GM12878 (cell line): ENCODE data around the gene ACAP1. TPM values are rescaled to one million over a fixed set of nuclear protein-coding genes. Genes with fewer than 3 reads are reported as not detected.

ENCODE experiments used
- ATAC-seq: fragments of 200-7000 bp; cut with Tn5 transposase; 3 replicates; pipeline ENCODE4 v1.9.1; 2020; ENCODE audit warnings: mild to moderate bottlenecking, moderate library complexity
- BruUV-seq: library from RNA; stranded (reverse); fragments of 400-500 nt; replicated peaks from 2 replicates; lab custom pipeline; 2021; lab: Mats Ljungman, UMichigan
- CTCF ChIA-PET: fragments of 300-600 bp; sonication (Branson Sonifier 250); formaldehyde crosslinking; extraction: SDS; loops from one replicate; lab custom pipeline; 2021; ENCODE audit warnings: inconsistent platforms; lab: Yijun Ruan, JAX
- POLR2A ChIA-PET: fragments of 350-600 bp; formaldehyde crosslinking; extraction: SDS; loops from one replicate; lab custom pipeline; 2021; ENCODE audit warnings: inconsistent platforms; lab: Charles Lee
- RAD21 ChIA-PET: fragments of 300-600 bp; sonication (Branson Sonifier 250); formaldehyde crosslinking; loops from one replicate; lab custom pipeline; 2023; ENCODE audit warnings: antibody characterized with exemption; ENCODE audit not compliant: unreplicated experiment; lab: Charles Lee
- SMC1A ChIA-PET: fragments of 300-600 bp; sonication (Branson Sonifier 250); formaldehyde crosslinking; loops from one replicate; lab custom pipeline; 2023; ENCODE audit not compliant: unreplicated experiment, uncharacterized antibody; lab: Charles Lee
- DNase-seq: peaks from one replicate; pipeline ENCODE4 v3.0.0-alpha.2; 2011; ENCODE audit warnings: low read depth, low spot score
- FAIRE-seq: peaks from 3 replicates; lab custom pipeline; 2011; peaks lifted over from hg19 to GRCh38; lab: Jason Lieb, UNC
- H2AFZ ChIP-seq: 2 replicates; pipeline ENCODE4 v1.6.0; 2011; ENCODE audit warnings: low read depth, low read length, control low read depth; ENCODE audit not compliant: control insufficient read depth
- H3K27ac ChIP-seq: 2 replicates; pipeline ENCODE4 v1.5.1; 2011; ENCODE audit warnings: control low read depth; ENCODE audit not compliant: control insufficient read depth, insufficient read depth
- H3K27me3 ChIP-seq, 2 experiments: replicated peaks in 1 of 2; 2 replicates each; pipeline versions ENCODE4 v1.6.0 to v1.6.1; 2011; ENCODE audit warnings: low read length in 1 of 2; ENCODE audit not compliant: control insufficient read depth in 2 of 2, insufficient read depth in 2 of 2
- H3K36me3 ChIP-seq, 2 experiments: 2 replicates each; pipeline ENCODE4 v1.5.1; 2011; ENCODE audit warnings: low read length in 1 of 2; ENCODE audit not compliant: control insufficient read depth in 2 of 2, insufficient read depth in 2 of 2
- H3K4me1 ChIP-seq: 2 replicates; pipeline ENCODE4 v1.6.1; 2011; ENCODE audit warnings: mild to moderate bottlenecking, low read length, moderate library complexity, mixed read lengths; ENCODE audit not compliant: control insufficient read depth, insufficient read depth
- H3K4me2 ChIP-seq: 2 replicates; pipeline ENCODE4 v1.6.0; 2011; ENCODE audit warnings: control low read depth; ENCODE audit not compliant: control insufficient read depth, insufficient read depth
- H3K4me3 ChIP-seq: fragments of 200-600 bp; sonication (generic); 2 replicates; pipeline ENCODE4 v1.5.1; 2016
- H3K79me2 ChIP-seq: 2 replicates; pipeline ENCODE4 v1.6.0; 2011; ENCODE audit warnings: low read length; ENCODE audit not compliant: control insufficient read depth, insufficient read depth
- H3K9ac ChIP-seq: 2 replicates; pipeline ENCODE4 v1.8.0; 2011; ENCODE audit warnings: low read length, control low read depth, mixed read lengths; ENCODE audit not compliant: control insufficient read depth, insufficient read depth
- H3K9me3 ChIP-seq: replicated peaks from 3 replicates; pipeline ENCODE4 v1.5.1; 2011; ENCODE audit warnings: mild to moderate bottlenecking, low read length; ENCODE audit not compliant: control insufficient read depth, insufficient read depth
- H4K20me1 ChIP-seq: 2 replicates; pipeline ENCODE4 v1.6.0; 2011; ENCODE audit not compliant: control insufficient read depth, insufficient read depth
- BACH1 ChIP-seq: fragments of 450-650 bp; IDR thresholded peaks from 2 replicates; pipeline ENCODE4 v1.6.1; 2017; ENCODE audit warnings: mild to moderate bottlenecking, borderline replicate concordance
- GATAD2B ChIP-seq: fragments of 450-650 bp; conservative IDR thresholded peaks from 2 replicates; pipeline ENCODE4 v1.6.1; 2017; ENCODE audit warnings: low read depth, mild to moderate bottlenecking, moderate library complexity
- NFIC ChIP-seq: IDR thresholded peaks from 2 replicates; pipeline ENCODE4 v1.6.1; 2012; ENCODE audit warnings: low read depth, mild to moderate bottlenecking, inconsistent platforms, low read length, moderate library complexity
- PAX5 ChIP-seq: IDR thresholded peaks from 2 replicates; pipeline ENCODE4 v1.6.1; 2011; ENCODE audit warnings: low read depth, low read length, borderline replicate concordance
- RAD51 ChIP-seq: fragments of 450-650 bp; IDR thresholded peaks from 2 replicates; pipeline ENCODE4 v1.6.1; 2016; ENCODE audit warnings: moderate library complexity, mild to moderate bottlenecking, inconsistent platforms
- TAF1 ChIP-seq: IDR thresholded peaks from 2 replicates; pipeline ENCODE4 v1.6.1; 2011; ENCODE audit warnings: mild to moderate bottlenecking, low read depth, low read length, borderline replicate concordance
- TARDBP ChIP-seq: IDR thresholded peaks from 2 replicates; pipeline ENCODE4 v1.6.1; 2016; ENCODE audit warnings: borderline replicate concordance
- WGBS: methylation state at CpG from one replicate; pipeline ENCODE4 v1.1.6; 2016; ENCODE audit warnings: low lambda C conversion rate; ENCODE audit not compliant: insufficient replicate concordance, insufficient coverage; ENCODE audit errors: missing lambda C conversion rate; 5-methylcytosine and 5-hydroxymethylcytosine counted together
- in situ Hi-C: fragments of 300-500 bp; cut with MboI; formaldehyde crosslinking; loops from 9 replicates; pipeline ENCODE4 v1.14.3; 2018; ENCODE audit warnings: mixed read lengths
- intact Hi-C: fragments of 100-400 bp; cut with micrococcal nuclease; formaldehyde crosslinking; loops from one replicate; pipeline ENCODE4 v1.14.2; 2022; ENCODE audit not compliant: unreplicated experiment
- polyA plus RNA-seq, 11 experiments: library from polyadenylated mRNA; depleted of rRNA in 4 of 11; unstranded in 6 of 11; stranded (reverse) in 5 of 11; fragments of >200 nt; fragmentation: Nextera tagmentation in 4 of 11; fragmentation: Illumina TruSeq in 1 of 11; extraction: Ambion mirVana in 4 of 11; extraction: Trizol in 1 of 11; gene quantifications; 1 replicate in 1 of 11; 2 replicates in 10 of 11; pipeline versions ENCODE4 v1.2.1 to v1.2.3, GENCODE V29; 2011 to 2016; ENCODE audit warnings: inconsistent platforms in 2 of 11, missing spikeins in 2 of 11, low read depth in 1 of 11
- total RNA-seq, 4 experiments: library from RNA; depleted of rRNA in 3 of 4; stranded (reverse); fragments of >200 nt in 3 of 4; fragmentation: Illumina TruSeq in 1 of 4; extraction: Trizol in 1 of 4; gene quantifications; 2 replicates each; pipeline versions ENCODE4 v1.2.1 to v1.2.3, GENCODE V29; 2013 to 2021
- TF ChIP-seq, protein P1 (sequence below), 3 experiments: IDR thresholded peaks in 2 of 3; conservative IDR thresholded peaks in 1 of 3; 2 replicates each; pipeline ENCODE4 v1.5.1; 2011; ENCODE audit warnings: low read depth in 3 of 3, low read length in 3 of 3, mild to moderate bottlenecking in 3 of 3, control low read depth in 2 of 3, moderate library complexity in 2 of 3, inconsistent platforms in 1 of 3, mixed read lengths in 1 of 3; ENCODE audit not compliant: control insufficient read depth in 2 of 3, insufficient read depth in 1 of 3; ENCODE audit errors: extremely low read depth in 1 of 3
- TF ChIP-seq, protein P2 (sequence below): fragments of 450-650 bp; IDR thresholded peaks from 2 replicates; pipeline ENCODE4 v1.6.1; 2017; ENCODE audit warnings: mild to moderate bottlenecking
- TF ChIP-seq, protein P3 (sequence below): fragments of 450-650 bp; IDR thresholded peaks from 2 replicates; pipeline ENCODE4 v1.6.1; 2018; ENCODE audit warnings: borderline replicate concordance, mild to moderate bottlenecking; ENCODE audit not compliant: partially characterized antibody
- TF ChIP-seq, protein P4 (sequence below): fragments of 450-650 bp; formaldehyde crosslinking; IDR thresholded peaks from 2 replicates; pipeline ENCODE4 v1.4.0; 2022; ENCODE audit warnings: mild to moderate bottlenecking, moderate library complexity

Gene ACAP1
- total and polyA plus RNA-seq, 10 of the 15 experiments (the other 5 are each of a cell fraction or from before 2014, with no cell fraction given), result 5.7 to 245 (median 118) TPM

DNA sequence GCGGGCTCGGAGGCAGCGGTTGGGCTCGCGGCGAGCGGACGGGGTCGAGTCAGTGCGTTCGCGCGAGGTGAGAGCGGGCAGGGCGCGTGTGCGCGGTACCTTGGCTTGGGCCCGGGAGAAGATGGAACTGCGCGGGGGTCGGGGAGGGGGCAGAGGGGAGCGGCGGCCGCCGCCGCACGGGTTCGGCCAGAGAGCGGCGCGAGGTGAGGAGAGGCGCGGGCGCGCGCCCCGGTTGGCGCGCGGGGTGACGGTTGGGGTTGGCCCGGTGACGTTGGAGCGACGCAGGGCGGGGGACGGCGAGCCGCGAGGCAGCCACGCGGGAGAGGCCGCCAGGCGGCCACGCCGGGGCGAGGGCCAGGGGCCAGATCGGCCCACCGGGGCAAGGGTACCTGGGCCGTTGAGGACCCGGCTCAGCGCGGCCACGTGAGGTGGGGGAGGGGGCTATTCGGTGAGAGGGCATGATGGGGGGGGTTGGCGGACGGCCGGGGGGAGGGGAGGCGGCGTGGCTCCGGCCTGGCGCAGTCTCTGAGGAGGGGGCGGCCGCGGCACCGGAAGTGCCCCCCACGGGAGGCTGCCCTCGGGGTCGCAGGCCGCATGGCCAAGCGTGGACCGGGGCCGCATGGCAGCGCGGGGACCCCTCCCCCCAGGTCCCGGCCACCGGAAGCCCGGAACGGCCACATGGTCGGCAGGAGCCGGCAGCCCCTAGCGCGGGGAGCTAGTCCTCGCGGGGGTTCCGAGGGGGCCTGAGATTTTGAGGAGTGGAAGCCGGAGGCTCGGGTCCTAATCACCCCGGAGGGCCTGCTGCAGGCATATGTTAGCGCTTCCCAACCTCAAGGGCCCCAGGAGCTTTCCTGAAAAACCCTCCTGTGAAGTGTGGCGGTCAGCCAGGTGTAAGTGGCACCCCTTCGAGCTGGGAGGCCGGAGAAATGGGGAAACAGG lies 28.4 kb upstream of the ACAP1 start:
- no peaks in the 10 kb centered on the region for H3K27me3 ChIP-seq
- H3K9ac ChIP-seq, result peak overlapping the region; percentile 100
- BruUV-seq, result no TSS peak
- H2AFZ ChIP-seq, result no peak overlapping the region
- intact Hi-C loops (loop anchor here (2.0 to 10.0 kb wide), 3 partner anchors 21 to 377 kb away; partner anchors contain the start of genes GABARAP, NEURL4, TP53 and WRAP53), in situ Hi-C loops (no loop called here)
- POLR2A ChIA-PET, result interaction anchor here (0.6 to 2.0 kb wide), 4 partner anchors 22 to 379 kb away, joined by 3 to 9 read pairs (median 6); partner anchors contain the start of genes ACAP1, NEURL4 and TP53
- peak overlapping the region; percentile 99 for H3K4me3 ChIP-seq
- FAIRE-seq (no peak), DNase-seq (no peak), ATAC-seq (peak; percentile 15)
- WGBS, result 1% methylated on average over 63 of the region's 104 CpGs
- H3K4me1 ChIP-seq, result peaks cover 19% of the 10 kb centered on the region
- peak overlapping the region; percentile 9 for H3K4me2 ChIP-seq
- H3K27ac ChIP-seq, result peak overlapping the region; percentile 99
- no peaks in the 10 kb centered on the region for H3K9me3 ChIP-seq
- RAD21 ChIA-PET, result interaction anchor here (1.3 kb wide), 1 partner anchor 88 kb away, joined by 4 read pairs; the partner anchor contains the start of genes ACADVL and DLG4
- H3K36me3 ChIP-seq, result peaks cover 21 to 29% of the 10 kb centered on the region in 2 experiments
- SMC1A ChIA-PET, result interaction anchor here (0.8 to 1.3 kb wide), 2 partner anchors 24 to 253 kb away, joined by 3 read pairs; no protein-coding TSS in a partner anchor
- peaks cover 21% of the 10 kb centered on the region for H4K20me1 ChIP-seq
- CTCF ChIA-PET, result interaction anchor here (0.9 to 1.0 kb wide), 2 partner anchors 17 to 36 kb away, joined by 3 read pairs; no protein-coding TSS in a partner anchor
- peaks cover 49% of the 10 kb centered on the region for H3K79me2 ChIP-seq
- no peak for TF ChIP-seq PAX5
- TF ChIP-seq, protein P1, sequence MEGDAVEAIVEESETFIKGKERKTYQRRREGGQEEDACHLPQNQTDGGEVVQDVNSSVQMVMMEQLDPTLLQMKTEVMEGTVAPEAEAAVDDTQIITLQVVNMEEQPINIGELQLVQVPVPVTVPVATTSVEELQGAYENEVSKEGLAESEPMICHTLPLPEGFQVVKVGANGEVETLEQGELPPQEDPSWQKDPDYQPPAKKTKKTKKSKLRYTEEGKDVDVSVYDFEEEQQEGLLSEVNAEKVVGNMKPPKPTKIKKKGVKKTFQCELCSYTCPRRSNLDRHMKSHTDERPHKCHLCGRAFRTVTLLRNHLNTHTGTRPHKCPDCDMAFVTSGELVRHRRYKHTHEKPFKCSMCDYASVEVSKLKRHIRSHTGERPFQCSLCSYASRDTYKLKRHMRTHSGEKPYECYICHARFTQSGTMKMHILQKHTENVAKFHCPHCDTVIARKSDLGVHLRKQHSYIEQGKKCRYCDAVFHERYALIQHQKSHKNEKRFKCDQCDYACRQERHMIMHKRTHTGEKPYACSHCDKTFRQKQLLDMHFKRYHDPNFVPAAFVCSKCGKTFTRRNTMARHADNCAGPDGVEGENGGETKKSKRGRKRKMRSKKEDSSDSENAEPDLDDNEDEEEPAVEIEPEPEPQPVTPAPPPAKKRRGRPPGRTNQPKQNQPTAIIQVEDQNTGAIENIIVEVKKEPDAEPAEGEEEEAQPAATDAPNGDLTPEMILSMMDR (IDR thresholded peaks at IDR 0.05 in 2 of 3, conservative IDR thresholded peaks at IDR 0.05 in 1 of 3; ENCODE audit: control insufficient read depth in 2 of 3, extremely low read depth in 1 of 3, insufficient read depth in 1 of 3, low read depth in 3 of 3, low read length in 3 of 3), result no peak
- TF ChIP-seq NFIC, result no peak
- TF ChIP-seq GATAD2B, result no peak
- TF ChIP-seq, protein P2, sequence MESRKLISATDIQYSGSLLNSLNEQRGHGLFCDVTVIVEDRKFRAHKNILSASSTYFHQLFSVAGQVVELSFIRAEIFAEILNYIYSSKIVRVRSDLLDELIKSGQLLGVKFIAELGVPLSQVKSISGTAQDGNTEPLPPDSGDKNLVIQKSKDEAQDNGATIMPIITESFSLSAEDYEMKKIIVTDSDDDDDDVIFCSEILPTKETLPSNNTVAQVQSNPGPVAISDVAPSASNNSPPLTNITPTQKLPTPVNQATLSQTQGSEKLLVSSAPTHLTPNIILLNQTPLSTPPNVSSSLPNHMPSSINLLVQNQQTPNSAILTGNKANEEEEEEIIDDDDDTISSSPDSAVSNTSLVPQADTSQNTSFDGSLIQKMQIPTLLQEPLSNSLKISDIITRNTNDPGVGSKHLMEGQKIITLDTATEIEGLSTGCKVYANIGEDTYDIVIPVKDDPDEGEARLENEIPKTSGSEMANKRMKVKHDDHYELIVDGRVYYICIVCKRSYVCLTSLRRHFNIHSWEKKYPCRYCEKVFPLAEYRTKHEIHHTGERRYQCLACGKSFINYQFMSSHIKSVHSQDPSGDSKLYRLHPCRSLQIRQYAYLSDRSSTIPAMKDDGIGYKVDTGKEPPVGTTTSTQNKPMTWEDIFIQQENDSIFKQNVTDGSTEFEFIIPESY, result no peak
- TF ChIP-seq BACH1, result peak; percentile 42; the same call in 1 of the 2 replicates
- TF ChIP-seq, protein P3, sequence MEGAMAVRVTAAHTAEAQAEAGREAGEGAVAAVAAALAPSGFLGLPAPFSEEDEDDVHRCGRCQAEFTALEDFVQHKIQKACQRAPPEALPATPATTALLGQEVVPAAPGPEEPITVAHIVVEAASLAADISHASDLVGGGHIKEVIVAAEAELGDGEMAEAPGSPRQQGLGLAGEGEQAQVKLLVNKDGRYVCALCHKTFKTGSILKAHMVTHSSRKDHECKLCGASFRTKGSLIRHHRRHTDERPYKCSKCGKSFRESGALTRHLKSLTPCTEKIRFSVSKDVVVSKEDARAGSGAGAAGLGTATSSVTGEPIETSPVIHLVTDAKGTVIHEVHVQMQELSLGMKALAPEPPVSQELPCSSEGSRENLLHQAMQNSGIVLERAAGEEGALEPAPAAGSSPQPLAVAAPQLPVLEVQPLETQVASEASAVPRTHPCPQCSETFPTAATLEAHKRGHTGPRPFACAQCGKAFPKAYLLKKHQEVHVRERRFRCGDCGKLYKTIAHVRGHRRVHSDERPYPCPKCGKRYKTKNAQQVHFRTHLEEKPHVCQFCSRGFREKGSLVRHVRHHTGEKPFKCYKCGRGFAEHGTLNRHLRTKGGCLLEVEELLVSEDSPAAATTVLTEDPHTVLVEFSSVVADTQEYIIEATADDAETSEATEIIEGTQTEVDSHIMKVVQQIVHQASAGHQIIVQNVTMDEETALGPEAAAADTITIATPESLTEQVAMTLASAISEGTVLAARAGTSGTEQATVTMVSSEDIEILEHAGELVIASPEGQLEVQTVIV, result no peak
- TF ChIP-seq, protein P4, sequence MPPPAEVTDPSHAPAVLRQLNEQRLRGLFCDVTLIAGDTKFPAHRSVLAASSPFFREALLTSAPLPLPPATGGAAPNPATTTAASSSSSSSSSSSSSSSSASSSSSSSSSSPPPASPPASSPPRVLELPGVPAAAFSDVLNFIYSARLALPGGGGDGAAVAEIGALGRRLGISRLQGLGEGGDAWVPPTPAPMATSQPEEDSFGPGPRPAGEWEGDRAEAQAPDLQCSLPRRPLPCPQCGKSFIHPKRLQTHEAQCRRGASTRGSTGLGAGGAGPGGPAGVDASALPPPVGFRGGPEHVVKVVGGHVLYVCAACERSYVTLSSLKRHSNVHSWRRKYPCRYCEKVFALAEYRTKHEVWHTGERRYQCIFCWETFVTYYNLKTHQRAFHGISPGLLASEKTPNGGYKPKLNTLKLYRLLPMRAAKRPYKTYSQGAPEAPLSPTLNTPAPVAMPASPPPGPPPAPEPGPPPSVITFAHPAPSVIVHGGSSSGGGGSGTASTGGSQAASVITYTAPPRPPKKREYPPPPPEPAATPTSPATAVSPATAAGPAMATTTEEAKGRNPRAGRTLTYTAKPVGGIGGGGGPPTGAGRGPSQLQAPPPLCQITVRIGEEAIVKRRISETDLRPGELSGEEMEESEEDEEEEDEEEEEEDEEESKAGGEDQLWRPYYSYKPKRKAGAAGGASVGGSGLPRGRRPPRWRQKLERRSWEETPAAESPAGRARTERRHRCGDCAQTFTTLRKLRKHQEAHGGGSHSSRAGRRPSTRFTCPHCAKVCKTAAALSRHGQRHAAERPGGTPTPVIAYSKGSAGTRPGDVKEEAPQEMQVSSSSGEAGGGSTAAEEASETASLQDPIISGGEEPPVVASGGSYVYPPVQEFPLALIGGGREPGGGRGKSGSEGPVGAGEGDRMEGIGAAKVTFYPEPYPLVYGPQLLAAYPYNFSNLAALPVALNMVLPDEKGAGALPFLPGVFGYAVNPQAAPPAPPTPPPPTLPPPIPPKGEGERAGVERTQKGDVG (CRISPR knock-in tag), result no peak
- TF ChIP-seq TARDBP, result no peak
- no peak for TF ChIP-seq RAD51
- peak; percentile 16; the same call in 1 of the 2 replicates for TF ChIP-seq TAF1
